HG02571 (cell line): ENCODE measurements around the gene GGACT.
A peak's percentile ranks its signal among the peaks of the same experiment; 100 is the strongest.
"Not testable (repeated sequence)": the region's sequence is repeated elsewhere in the genome, so short reads cannot be mapped to it uniquely, and the experiment has no call there.

Source experiments
- ATAC-seq: cut with Tn5 transposase; IDR thresholded peaks from one replicate; pipeline ENCODE4 v1.9.1; 2021; ENCODE audit warnings: mild to moderate bottlenecking, moderate library complexity; ENCODE audit not compliant: unreplicated experiment

Gene GGACT

GRCh38 chr13:100602493-100603111 lies 14.0 kb upstream of the GGACT start:
- ATAC-seq = no peak

- no peak for ATAC-seq
Measured at GRCh38 chr13:100601716-100602115, 13.1 kb upstream of the GGACT start.

- ATAC-seq = no peak
Measured at GRCh38 chr13:100600915-100601314, 12.3 kb upstream of the GGACT start.

GRCh38 chr13:100600461-100600860 lies 11.9 kb upstream of the GGACT start:
- ATAC-seq = no peak

- ATAC-seq = no peak
Measured at GRCh38 chr13:100597253-100597652, 8.7 kb upstream of the GGACT start.

- no peak for ATAC-seq
Measured at GRCh38 chr13:100596516-100596915, 7.9 kb upstream of the GGACT start.

- ATAC-seq = no peak
Measured at GRCh38 chr13:100594731-100595130, 6.1 kb upstream of the GGACT start.

GRCh38 chr13:100594255-100594654 lies 5.7 kb upstream of the GGACT start:
- no peak for ATAC-seq

GRCh38 chr13:100589178-100589725 lies 663 bp upstream of the GGACT start:
- ATAC-seq = no peak

GRCh38 chr13:100584896-100585295 lies 3.7 kb downstream of the GGACT start:
- no peak for ATAC-seq

GRCh38 chr13:100581504-100581903 lies 7.1 kb downstream of the GGACT start:
- no peak for ATAC-seq

GRCh38 chr13:100581030-100581429 lies 7.6 kb downstream of the GGACT start:
- ATAC-seq = no peak

- no peak for ATAC-seq
Measured at GRCh38 chr13:100580045-100580444, 8.5 kb downstream of the GGACT start.

GRCh38 chr13:100577239-100577638 lies 11.3 kb downstream of the GGACT start:
- ATAC-seq = not testable (repeated sequence)

- peak; percentile 89 for ATAC-seq
Measured at GRCh38 chr13:100573121-100573520, 15.5 kb downstream of the GGACT start.

GRCh38 chr13:100566543-100566942 lies 22.0 kb downstream of the GGACT start:
- no peak for ATAC-seq

GRCh38 chr13:100565286-100565685 lies 23.3 kb downstream of the GGACT start:
- ATAC-seq = no peak

GRCh38 chr13:100564444-100565223 lies 24.0 kb downstream of the GGACT start:
- ATAC-seq = no peak

- ATAC-seq = no peak
Measured at GRCh38 chr13:100563779-100564178, 24.8 kb downstream of the GGACT start.

GRCh38 chr13:100561599-100562204 lies 26.9 kb downstream of the GGACT start:
- no peak for ATAC-seq

- ATAC-seq = no peak
Measured at GRCh38 chr13:100561158-100561499, 27.5 kb downstream of the GGACT start.
